ENCODE data around the gene IPO9.

IPO9 gene

DNA sequence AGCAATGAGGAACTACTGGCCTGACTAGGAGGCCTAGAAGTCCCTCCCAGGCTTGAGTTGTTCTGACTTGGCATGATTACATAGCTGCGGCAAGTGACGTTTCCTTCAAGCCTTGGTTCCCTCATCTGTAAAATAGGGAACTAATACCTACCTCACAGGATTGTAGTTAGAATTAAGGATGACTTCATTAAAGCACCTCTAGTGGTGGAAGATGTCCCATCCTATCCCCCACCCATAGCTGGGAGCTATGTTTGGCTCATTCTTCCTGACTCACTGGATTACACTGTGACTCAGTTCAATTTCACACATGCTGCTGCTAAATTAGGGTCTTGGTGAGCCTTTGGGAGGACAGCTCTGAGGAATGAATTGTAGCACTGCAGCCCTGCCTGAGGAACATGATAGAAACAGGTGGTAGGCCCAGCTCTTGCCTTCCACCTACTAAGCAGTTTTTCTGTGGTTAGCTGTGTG lies 53.7 kb downstream of the IPO9 start:
- H3K27ac ChIP-seq: peak overlapping the region; percentile 76
- peak; percentile 95 for DNase-seq (ENCODE audit: low spot score)

DNA sequence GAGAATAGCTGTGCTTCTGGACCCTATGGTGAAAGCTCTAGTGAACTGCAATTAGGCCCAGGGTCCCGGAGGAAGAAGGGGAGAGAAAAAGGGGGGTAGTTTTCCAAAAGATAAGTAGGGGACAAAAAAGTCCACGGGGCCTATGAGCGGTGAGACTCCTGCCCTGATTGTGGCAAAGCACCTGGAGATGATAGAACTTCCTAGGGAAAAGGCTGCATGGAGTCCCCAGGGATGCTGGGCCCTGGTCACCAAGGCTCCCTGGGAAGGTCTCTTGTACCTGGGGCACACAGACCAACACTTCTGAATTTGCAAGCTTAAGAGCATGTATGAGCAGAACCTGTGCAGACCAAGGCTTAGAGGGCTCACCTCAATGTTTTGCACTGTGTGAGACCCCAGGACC lies 54.3 kb downstream of the IPO9 start:
- CTCF ChIA-PET: interaction anchor here (0.6 to 5.2 kb wide), 8 partner anchors 11 to 324 kb away, joined by 3 to 52 read pairs (median 4); no protein-coding TSS in a partner anchor
- DNase-seq (ENCODE audit: low spot score): no peak
- TF ChIP-seq, protein P1, sequence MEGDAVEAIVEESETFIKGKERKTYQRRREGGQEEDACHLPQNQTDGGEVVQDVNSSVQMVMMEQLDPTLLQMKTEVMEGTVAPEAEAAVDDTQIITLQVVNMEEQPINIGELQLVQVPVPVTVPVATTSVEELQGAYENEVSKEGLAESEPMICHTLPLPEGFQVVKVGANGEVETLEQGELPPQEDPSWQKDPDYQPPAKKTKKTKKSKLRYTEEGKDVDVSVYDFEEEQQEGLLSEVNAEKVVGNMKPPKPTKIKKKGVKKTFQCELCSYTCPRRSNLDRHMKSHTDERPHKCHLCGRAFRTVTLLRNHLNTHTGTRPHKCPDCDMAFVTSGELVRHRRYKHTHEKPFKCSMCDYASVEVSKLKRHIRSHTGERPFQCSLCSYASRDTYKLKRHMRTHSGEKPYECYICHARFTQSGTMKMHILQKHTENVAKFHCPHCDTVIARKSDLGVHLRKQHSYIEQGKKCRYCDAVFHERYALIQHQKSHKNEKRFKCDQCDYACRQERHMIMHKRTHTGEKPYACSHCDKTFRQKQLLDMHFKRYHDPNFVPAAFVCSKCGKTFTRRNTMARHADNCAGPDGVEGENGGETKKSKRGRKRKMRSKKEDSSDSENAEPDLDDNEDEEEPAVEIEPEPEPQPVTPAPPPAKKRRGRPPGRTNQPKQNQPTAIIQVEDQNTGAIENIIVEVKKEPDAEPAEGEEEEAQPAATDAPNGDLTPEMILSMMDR (conservative IDR thresholded peaks at IDR 0.05; ENCODE audit: low read depth): no peak
- POLR2A ChIA-PET (ENCODE audit: low non-redundant PET): no interaction called here
- H3K27ac ChIP-seq: peak overlapping the region; percentile 76

More for the DNA sequence above, 53.7 kb downstream of the IPO9 start:
- ChIA-PET POLR2A (ENCODE audit: low non-redundant PET) (interaction anchor here (0.5 to 0.6 kb wide), 2 partner anchors 98 to 232 kb away, joined by 3 to 4 read pairs; no protein-coding TSS in a partner anchor), CTCF (interaction anchor here (0.6 to 5.2 kb wide), 9 partner anchors 10 to 323 kb away, joined by 3 to 52 read pairs (median 4); no protein-coding TSS in a partner anchor)
- TF ChIP-seq, protein P1 (conservative IDR thresholded peaks at IDR 0.05; ENCODE audit: low read depth): no peak

DNA sequence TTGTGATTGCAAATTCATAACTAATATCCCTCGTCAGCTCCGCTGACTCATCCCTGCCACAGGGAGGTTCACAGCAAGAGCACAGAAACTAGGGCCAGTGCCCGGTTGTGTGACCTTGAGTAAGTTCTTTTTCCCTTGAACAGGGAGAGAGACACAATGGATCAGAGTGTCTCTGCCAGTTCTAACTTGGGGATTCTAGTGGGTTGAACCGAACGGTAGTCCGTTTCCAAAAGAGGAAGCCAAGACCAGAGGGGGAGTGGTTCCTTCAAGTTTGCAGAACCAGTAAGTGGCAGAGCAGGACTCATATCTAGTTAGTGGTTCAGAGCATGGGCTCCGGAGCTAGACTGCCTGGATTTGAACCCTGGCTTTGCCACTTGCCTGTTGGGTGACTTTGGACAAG lies 54.8 kb downstream of the IPO9 start:
- TF ChIP-seq, protein P1 (conservative IDR thresholded peaks at IDR 0.05; ENCODE audit: low read depth): no peak
- ChIA-PET CTCF (interaction anchor here (0.6 to 5.2 kb wide), 4 partner anchors 12 to 103 kb away, joined by 3 to 52 read pairs (median 10); no protein-coding TSS in a partner anchor), POLR2A (ENCODE audit: low non-redundant PET) (no interaction called here)
- H3K27ac ChIP-seq: peak overlapping the region; percentile 76
- DNase-seq (ENCODE audit: low spot score): peak; percentile 82

DNA sequence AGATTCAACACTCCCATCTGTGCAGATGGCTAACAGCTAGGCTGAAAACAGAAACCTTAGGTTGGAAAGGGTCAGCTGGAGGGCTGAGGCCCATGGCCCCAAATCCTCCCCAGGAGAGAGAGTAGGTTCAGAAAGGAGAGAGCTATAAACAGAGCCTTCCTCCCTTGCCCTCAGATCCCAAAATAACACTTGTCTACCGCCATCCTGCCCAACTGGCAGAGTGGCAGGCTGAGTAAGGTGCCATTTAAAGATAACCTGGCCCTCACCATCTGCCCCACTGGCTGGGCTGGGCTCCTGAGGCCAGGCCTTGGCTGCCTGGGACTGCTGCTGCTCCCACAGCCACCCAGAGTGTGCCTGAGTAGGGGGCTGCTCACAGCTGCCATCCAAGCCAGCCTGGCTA lies 55.5 kb downstream of the IPO9 start:
- DNase-seq (ENCODE audit: low spot score): no peak
- ChIA-PET CTCF (interaction anchor here (0.6 to 5.2 kb wide), 3 partner anchors 11 to 88 kb away, joined by 7 to 52 read pairs (median 12); no protein-coding TSS in a partner anchor), POLR2A (ENCODE audit: low non-redundant PET) (no interaction called here)
- TF ChIP-seq, protein P1 (conservative IDR thresholded peaks at IDR 0.05; ENCODE audit: low read depth): no peak
- peak overlapping the region; percentile 44 for H3K27ac ChIP-seq

DNA sequence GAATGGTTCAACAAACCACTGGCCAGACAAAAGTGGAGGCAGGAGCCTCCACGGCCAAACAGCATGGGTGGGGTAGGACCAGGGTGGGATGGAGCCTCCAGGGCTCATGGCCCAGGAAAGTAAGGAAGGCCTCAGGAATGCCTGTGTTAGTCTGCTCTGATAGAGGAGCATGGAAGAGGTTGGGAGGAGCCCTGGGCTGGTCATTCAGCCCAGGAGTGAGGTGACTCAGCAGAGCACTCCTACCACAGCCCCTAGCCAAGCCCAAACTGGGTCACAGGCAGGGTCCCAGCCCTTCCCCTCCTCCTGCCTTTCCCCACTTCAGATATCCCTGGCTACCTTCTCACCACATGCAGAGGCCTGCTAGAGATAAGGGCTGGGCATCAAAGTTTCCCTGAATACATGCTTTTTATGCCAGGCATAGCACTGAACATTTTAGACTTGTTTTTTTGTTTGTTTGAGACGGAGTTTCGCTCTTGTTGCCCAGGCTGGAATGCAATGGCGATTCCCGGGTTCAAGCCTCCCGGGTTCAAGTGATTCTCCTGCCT lies 56.6 kb downstream of the IPO9 start:
- peak; percentile 87 for DNase-seq (ENCODE audit: low spot score)
- H3K27ac ChIP-seq: peak overlapping the region; percentile 78
- CTCF ChIA-PET: interaction anchor here (0.5 to 2.5 kb wide), 2 partner anchors 10 to 69 kb away, joined by 3 to 23 read pairs; no protein-coding TSS in a partner anchor
- POLR2A ChIA-PET (ENCODE audit: low non-redundant PET): interaction anchor here (0.7 kb wide), 1 partner anchor 98 kb away, joined by 3 read pairs; the partner anchor contains the start of gene RNPEP
- TF ChIP-seq, protein P1 (conservative IDR thresholded peaks at IDR 0.05; ENCODE audit: low read depth): no peak

DNA sequence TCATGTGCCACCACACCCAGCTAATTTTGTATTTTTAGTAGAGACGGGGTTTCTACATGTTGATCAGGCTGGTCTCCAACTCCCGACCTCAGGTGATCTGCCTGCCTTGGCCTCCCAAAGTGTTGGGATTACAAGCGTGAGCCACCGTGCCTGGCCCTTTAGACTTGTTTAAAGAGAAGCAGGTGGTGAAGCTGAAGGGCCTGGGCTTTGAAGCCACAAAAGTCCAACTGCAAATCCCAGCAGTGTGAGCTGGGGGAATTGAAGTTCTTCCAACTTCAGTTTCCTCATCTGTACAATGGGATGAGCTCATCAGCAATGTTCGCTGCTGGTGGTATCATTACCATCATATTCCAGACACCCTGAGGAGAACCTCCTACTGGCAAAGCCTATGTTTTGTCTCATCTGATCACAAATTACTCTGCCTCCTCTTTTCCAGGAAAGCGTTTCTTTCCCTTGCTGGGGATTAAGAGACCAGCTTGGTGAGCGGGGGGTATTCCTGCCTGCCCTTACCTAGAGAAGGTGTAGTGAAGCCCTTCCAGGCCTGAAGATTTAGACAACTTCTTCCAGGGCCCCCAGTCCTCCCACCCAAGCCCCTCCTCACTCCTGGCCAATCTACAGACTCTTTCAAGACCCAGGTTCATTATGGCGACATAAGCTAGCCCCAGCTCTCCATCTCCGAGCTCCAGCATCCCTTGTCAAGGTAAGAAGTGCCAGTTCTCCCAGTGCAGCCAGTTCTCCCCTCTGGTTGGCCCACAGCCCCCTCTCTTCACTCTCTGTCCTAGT lies 57.3 kb downstream of the IPO9 start:
- TF ChIP-seq, protein P1 (conservative IDR thresholded peaks at IDR 0.05; ENCODE audit: low read depth): no peak
- POLR2A ChIA-PET (ENCODE audit: low non-redundant PET): interaction anchor here (0.6 to 1.4 kb wide), 3 partner anchors 8 to 116 kb away, joined by 3 to 4 read pairs (median 3); partner anchors contain the start of gene TIMM17A
- CTCF ChIA-PET: interaction anchor here (0.7 to 2.5 kb wide), 5 partner anchors 9 to 236 kb away, joined by 3 to 23 read pairs (median 3); no protein-coding TSS in a partner anchor
- no peak for DNase-seq (ENCODE audit: low spot score)
- H3K27ac ChIP-seq: peak overlapping the region; percentile 78
